ENCODE measurements around the gene MSLN. TPM values are rescaled to one million over a fixed set of nuclear protein-coding genes. Genes with fewer than 3 reads are reported as not detected.

The MSLN gene
- total RNA-seq, 1 donor from 2014 or later: not detected

- Mint-ChIP-seq H3K27ac (no peak overlapping the region), H3K36me3 (ENCODE audit: low read depth) (peaks cover 21% of the 10 kb centered on the region), H3K4me1 (peaks cover 7% of the 10 kb centered on the region), H3K4me3 (no peak overlapping the region), H3K27me3 (no peaks in the 10 kb centered on the region), H3K9me3 (no peaks in the 10 kb centered on the region)
- no peak for TF ChIP-seq CTCF (IDR thresholded peaks at IDR 0.05)
- no peak for DNase-seq
- no peak for ATAC-seq (ENCODE audit: low read depth)
- CTCF ChIA-PET: no interaction called here
- POLR2A ChIA-PET: no interaction called here
- intact Hi-C loops (cut with micrococcal nuclease): no loop called here
Measured at GRCh38 chr16:791131-791530, 30.6 kb downstream of the MSLN start.

GRCh38 chr16:792221-792995 lies 31.9 kb downstream of the MSLN start:
- H3K27me3 Mint-ChIP-seq: no peaks in the 10 kb centered on the region
- peaks cover 15% of the 10 kb centered on the region for H3K36me3 Mint-ChIP-seq (ENCODE audit: low read depth)
- no peak overlapping the region for H3K4me3 Mint-ChIP-seq
- no peak for TF ChIP-seq CTCF (IDR thresholded peaks at IDR 0.05)
- ATAC-seq (ENCODE audit: low read depth) (no peak), DNase-seq (no peak)
- H3K27ac Mint-ChIP-seq: no peak overlapping the region
- intact Hi-C loops (cut with micrococcal nuclease): no loop called here
- ChIA-PET CTCF (no interaction called here), POLR2A (no interaction called here)
- H3K9me3 Mint-ChIP-seq: no peaks in the 10 kb centered on the region
- peaks cover 3% of the 10 kb centered on the region for H3K4me1 Mint-ChIP-seq

GRCh38 chr16:793414-793813 lies 32.9 kb downstream of the MSLN start:
- ChIA-PET CTCF (no interaction called here), POLR2A (no interaction called here)
- Mint-ChIP-seq H3K9me3 (no peaks in the 10 kb centered on the region), H3K4me1 (no peaks in the 10 kb centered on the region), H3K27me3 (peaks cover 1% of the 10 kb centered on the region), H3K4me3 (no peak overlapping the region), H3K36me3 (ENCODE audit: low read depth) (peaks cover 15% of the 10 kb centered on the region), H3K27ac (no peak overlapping the region)
- no peak for TF ChIP-seq CTCF (IDR thresholded peaks at IDR 0.05)
- intact Hi-C loops (cut with micrococcal nuclease): no loop called here
- DNase-seq (no peak), ATAC-seq (ENCODE audit: low read depth) (no peak)

- Mint-ChIP-seq H3K27ac (no peak overlapping the region), H3K4me1 (no peaks in the 10 kb centered on the region), H3K4me3 (no peak overlapping the region), H3K27me3 (peaks cover 4% of the 10 kb centered on the region), H3K9me3 (no peaks in the 10 kb centered on the region), H3K36me3 (ENCODE audit: low read depth) (peaks cover 15% of the 10 kb centered on the region)
- POLR2A ChIA-PET: no interaction called here
- ATAC-seq (ENCODE audit: low read depth) (no peak), DNase-seq (no peak)
- no peak for TF ChIP-seq CTCF (IDR thresholded peaks at IDR 0.05)
- intact Hi-C loops (cut with micrococcal nuclease): no loop called here
- CTCF ChIA-PET: no interaction called here
Measured at GRCh38 chr16:794091-794822, 33.7 kb downstream of the MSLN start.

GRCh38 chr16:794853-795466 lies 34.4 kb downstream of the MSLN start:
- peaks cover 4% of the 10 kb centered on the region for H3K27me3 Mint-ChIP-seq
- TF ChIP-seq CTCF (IDR thresholded peaks at IDR 0.05): no peak
- no peak overlapping the region for H3K4me3 Mint-ChIP-seq
- DNase-seq: no peak
- intact Hi-C loops (cut with micrococcal nuclease): no loop called here
- no peaks in the 10 kb centered on the region for H3K9me3 Mint-ChIP-seq
- ChIA-PET CTCF (no interaction called here), POLR2A (no interaction called here)
- H3K27ac Mint-ChIP-seq: no peak overlapping the region
- H3K4me1 Mint-ChIP-seq: no peaks in the 10 kb centered on the region
- H3K36me3 Mint-ChIP-seq (ENCODE audit: low read depth): peaks cover 15% of the 10 kb centered on the region
- no peak for ATAC-seq (ENCODE audit: low read depth)

All from activated B cell treated with CpG ODN at 0.5 μM for 24 hours (primary cell).